Stimulated activated CD8-positive, alpha-beta memory T cell treated with anti-CD3 and anti-CD28 coated beads, Interleukin-7, amount 100 ng/mL, for 48 hours (primary cell): ENCODE measurements around the gene UBE2J2.

ENCODE experiments used
- DNase-seq, 2 donors: peaks; one replicate each; pipeline ENCODE4 v3.0.0-alpha.2; 2020; ENCODE audit warnings: low read depth in 1 of 2; ENCODE audit errors: extremely low read depth in 1 of 2

UBE2J2 gene

DNA sequence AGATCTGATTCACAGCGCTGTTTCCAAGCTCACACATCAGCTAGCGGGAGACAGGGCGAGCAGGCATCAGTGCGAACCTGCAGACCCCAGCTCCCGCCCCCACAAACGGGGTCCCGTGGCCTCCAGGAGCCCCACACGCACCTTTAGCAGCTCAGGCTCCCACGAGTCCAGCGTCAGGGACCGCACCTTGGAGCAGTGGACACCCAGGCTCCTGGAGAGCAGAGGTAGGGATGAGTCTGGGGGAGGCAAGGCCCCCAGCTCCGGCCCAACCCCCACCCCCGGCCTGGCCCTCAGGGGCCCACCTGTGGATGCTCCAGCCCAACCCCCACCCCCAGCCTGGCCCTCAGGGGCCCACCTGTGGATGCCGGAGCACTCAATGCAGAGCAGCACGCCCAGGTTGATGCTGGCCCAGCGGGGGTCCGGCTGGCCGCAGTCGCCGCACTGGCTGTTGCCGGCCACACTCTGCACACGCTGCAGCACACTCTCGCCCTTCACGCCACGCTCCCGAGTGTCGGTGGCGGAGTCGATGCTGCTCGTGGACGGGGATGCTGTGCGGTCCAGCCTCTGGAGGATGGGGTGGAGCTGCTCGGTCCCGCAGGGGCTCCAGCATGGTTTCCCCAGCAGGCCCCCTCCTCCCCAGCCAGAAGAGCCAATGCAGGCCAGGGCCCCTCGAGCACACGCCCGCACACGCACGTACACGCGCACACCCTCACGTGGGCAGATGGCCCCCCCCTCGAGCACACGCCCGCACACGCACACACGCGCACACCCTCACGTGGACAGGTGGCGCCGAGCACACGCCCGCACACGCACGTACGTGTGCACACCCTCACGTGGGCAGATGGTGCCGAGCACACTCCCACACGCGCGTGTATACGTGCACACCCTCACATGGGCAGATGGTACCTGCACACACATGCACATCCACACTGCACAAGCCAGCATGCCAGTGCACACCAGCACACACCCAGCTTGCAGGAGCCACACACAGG, 22.7 kb upstream of the UBE2J2 start:
- no peak for DNase-seq

GRCh38 chr1:1295154-1295923, 21.7 kb upstream of the UBE2J2 start:
- DNase-seq = no peak

DNA sequence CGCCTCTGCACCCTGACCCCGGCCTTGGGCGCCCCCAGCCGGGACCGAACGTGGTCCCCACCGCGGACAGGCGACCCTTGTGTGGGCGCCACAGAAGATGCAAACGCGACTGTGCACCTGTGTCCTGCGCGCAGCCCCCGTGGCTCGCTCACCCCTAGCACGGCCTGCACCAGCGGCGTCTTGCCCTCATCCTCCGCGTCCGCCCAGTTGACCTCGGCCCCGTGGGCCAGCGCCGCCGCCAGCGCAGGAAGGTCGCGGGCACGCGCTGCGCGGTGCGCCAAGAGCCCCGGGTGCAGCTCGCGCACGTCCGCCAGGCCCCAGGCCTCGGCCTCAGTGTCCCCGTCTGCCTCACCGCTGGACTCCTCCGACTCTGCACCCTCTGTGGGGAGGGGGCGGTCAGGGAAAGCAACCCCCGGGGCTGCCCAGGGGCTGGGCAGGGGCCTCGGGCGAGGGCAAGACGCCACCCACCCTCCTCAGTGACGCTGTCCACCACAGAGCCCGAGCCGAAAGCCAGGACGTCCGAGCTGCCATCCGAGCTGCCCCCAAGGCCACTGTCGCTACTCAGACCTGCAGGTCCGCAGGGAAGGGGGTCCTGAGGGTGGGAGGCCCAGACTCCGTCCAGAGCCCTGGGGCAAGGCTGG, 20.7 kb upstream of the UBE2J2 start:
- DNase-seq = no peak

DNA sequence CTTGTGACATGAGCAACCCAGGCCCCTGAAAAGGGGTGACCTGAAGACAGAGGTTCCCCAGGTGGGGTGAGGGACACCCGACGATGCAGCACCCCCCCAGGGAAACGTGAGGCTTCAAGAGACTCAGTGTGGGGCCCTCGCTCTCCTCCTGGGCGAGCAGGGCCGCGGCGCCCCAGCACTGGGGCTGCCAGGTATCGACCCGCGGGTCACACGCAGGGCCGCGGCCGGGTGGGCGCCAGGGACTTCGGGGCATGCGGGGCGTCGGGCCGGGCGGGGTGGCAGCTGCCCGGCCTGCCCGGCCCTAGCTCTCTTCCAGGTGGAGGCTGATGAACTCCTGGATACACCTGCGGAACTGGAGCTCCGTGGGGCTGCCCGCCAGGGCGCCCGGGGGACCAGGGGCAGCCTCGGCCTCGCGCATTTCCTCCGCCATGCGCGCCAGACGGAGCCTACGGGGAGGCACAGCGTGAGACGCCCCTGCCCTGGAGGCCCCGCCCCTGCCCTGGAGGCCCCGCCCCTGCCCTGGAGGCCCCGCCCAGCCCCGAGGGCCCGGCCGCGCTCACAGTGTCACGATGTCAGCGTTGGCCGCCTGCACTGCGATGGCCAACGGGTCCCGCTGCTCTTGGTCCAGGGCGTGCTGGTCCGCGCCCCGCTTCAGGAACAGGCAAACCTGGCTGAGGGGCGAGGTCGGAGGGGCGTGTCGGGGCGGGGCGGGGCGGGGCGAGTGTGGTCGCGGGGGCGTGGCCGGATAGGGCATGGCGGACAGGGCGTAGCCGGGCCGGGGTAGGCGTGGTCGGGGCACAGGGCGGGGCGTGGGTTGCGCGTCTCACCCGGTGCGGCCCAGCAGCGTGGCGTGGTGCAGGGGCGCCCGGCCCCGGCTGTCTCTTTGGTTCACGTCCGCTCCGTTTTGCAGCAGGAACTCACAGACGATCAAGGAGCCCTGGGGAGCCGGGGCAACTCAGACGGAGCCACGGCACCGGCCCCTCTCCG, 19.9 kb upstream of the UBE2J2 start:
- DNase-seq = no peak

GRCh38 chr1:1292851-1293250, 19.2 kb upstream of the UBE2J2 start:
- DNase-seq = no peak

GRCh38 chr1:1292442-1292779, 18.8 kb upstream of the UBE2J2 start:
- DNase-seq = no peak

DNA sequence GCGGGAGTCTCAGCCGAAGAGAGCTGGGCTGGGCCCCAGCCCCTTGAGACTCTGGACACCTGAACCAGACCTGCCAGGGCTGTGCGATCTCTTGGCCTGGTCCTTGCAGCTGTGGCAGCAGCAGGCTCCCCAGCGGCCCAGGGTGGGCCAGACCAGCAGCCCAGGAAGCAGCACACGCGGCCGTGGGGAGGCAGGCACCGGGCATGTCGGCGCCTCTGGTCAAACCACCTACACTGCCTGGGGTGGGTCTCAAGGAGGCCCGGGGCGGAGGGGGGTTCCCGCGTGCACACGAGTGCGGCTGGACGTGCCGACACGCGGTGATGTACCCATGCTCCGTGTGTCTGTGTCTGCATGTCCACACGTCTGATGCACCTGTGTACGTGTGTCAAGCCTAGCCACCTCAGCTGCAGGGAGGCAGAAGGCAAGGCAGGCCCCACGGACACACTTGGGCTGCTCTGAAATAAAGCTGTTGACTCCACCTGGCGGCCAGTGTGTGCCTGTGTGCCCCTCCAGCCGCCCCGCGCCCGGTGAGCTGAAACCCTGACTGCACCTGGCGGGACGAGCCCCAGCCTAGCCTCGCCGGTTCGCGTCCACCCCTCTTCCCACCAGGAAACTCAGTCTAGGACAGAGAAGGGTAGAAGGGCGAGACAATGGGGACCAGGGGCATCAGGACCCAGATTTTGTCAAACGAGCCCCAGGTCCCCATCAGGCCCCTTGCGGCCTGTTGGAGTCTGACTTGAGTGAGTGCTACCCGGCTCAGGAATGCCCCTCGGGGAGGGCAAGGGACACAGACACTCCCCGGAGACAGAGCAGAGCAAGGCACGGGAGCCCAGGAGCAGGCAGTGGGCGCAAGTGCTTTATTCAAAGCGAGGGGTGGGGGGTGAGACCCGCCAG, 18.1 kb upstream of the UBE2J2 start:
- no peak for DNase-seq

GRCh38 chr1:1291023-1291528, 17.4 kb upstream of the UBE2J2 start:
- DNase-seq = no peak

GRCh38 chr1:1290238-1290731, 16.6 kb upstream of the UBE2J2 start:
- DNase-seq = no peak

GRCh38 chr1:1287288-1288110, 13.8 kb upstream of the UBE2J2 start:
- no peak for DNase-seq

DNA sequence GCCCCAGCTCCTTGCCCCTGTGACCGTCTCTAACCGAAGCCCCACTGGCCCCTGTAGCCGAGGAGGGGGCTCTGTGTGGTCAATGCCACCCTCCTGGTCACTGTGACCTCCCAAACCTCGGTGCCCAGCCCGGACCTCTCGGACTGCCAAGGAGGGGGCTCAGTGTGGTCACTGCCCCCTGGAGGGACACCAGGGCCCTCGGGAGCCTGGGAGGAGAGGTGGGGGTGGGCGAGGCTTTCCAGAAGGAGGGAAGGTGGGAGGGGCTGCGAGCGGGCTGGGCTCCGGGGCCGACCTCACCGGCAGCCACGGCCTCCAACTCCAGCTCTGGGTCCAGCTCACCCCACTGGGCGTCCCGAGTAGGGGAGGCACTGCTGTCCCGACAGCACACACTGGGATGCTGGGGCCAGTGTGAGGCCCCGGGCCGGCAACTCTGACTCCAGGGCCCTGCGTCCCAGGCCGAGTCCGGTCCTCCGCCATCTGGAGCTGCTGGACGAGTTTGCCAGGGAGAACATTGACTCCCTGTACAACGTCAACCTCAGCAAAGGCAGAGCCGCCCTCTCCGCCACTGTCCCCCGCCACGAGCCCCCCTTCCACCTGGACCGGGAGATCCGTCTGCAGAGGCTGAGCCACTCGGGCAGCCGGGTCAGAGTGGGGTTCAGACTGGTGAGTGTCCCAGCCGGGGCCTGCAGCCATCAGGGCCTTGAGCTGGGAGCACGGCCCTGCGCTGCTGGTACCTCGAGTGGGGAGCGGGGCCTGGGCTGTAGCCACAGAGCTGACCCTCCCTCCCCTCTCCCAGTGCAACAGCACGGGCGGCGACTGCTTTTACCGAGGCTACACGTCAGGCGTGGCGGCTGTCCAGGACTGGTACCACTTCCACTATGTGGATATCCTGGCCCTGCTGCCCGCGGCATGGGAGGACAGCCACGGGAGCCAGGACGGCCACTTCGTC, 12.9 kb upstream of the UBE2J2 start:
- DNase-seq = no peak

DNA sequence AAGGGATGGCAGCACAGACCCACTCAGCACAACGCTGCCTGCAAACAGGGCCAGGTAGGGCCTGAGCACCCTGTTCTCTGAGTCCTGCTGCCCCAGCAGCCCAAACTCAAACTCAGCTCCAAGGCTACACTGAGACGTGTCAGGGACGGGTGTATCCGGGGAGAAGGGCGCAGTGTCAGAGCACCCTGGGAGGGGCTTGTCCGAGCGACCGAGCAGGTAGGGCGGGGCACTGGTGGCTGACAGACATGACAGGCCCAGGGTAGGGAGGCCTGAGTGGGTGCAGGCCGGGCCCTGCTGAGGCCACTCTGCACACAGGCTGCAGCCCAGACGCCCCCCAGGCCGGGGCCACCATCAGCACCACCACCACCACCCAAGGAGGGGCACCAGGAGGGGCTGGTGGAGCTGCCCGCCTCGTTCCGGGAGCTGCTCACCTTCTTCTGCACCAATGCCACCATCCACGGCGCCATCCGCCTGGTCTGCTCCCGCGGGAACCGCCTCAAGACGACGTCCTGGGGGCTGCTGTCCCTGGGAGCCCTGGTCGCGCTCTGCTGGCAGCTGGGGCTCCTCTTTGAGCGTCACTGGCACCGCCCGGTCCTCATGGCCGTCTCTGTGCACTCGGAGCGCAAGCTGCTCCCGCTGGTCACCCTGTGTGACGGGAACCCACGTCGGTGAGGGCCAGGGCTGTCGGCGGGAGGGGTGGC, 12.1 kb upstream of the UBE2J2 start:
- no peak for DNase-seq

GRCh38 chr1:1285102-1285571, 11.5 kb upstream of the UBE2J2 start:
- no peak for DNase-seq

GRCh38 chr1:1284221-1285101, 10.8 kb upstream of the UBE2J2 start:
- no peak for DNase-seq

GRCh38 chr1:1283821-1284220, 10.2 kb upstream of the UBE2J2 start:
- no peak for DNase-seq
